ENCODE data around the gene DGKB. TPM values are rescaled to one million over a fixed set of nuclear protein-coding genes. Genes with fewer than 3 reads are reported as not detected.

Gene DGKB
- total and polyA plus RNA-seq, 2 experiments from 2014 or later: 0.28 to 1.7 TPM

GRCh38 chr7:14924398-14924797, 21.8 kb upstream of the DGKB start:
- Histone ChIP-seq H3K27me3 (no peaks in the 10 kb centered on the region), H3K36me3 (replicated peaks; ENCODE audit: insufficient read depth, low read depth) (no peaks in the 10 kb centered on the region), H2AFZ (no peak overlapping the region), H3K4me3 (no peak overlapping the region), H3K4me1 (ENCODE audit: insufficient read depth) (no peaks in the 10 kb centered on the region), H3K9me2 (replicated peaks; ENCODE audit: insufficient read depth) (no peaks in the 10 kb centered on the region), H3K27ac (no peak overlapping the region), H3K79me2 (no peaks in the 10 kb centered on the region), H3K4me2 (no peak overlapping the region), H3K9me3 (ENCODE audit: low read depth) (no peaks in the 10 kb centered on the region), H4K20me1 (ENCODE audit: insufficient read depth, poor library complexity, severe bottlenecking) (no peaks in the 10 kb centered on the region)
- WGBS (ENCODE audit: low lambda C conversion rate, missing lambda C conversion rate): 88% methylated on average over 1 of the region's 1 CpG
- no peak for TF ChIP-seq EZH2phosphoT487 (IDR thresholded peaks at IDR 0.05; ENCODE audit: low read depth, severe bottlenecking, unreplicated experiment)
- no peak for TF ChIP-seq EZH2 (IDR thresholded peaks at IDR 0.05; ENCODE audit: borderline replicate concordance)
- no peak for TF ChIP-seq CTCF (IDR thresholded peaks at IDR 0.05; ENCODE audit: poor library complexity)
- DNase-seq (ENCODE audit: low spot score): no peak

- Histone ChIP-seq H3K4me2 (no peak overlapping the region), H2AFZ (no peak overlapping the region), H3K9me2 (replicated peaks; ENCODE audit: insufficient read depth) (no peaks in the 10 kb centered on the region), H3K79me2 (no peaks in the 10 kb centered on the region), H4K20me1 (ENCODE audit: insufficient read depth, poor library complexity, severe bottlenecking) (no peaks in the 10 kb centered on the region), H3K27me3 (no peaks in the 10 kb centered on the region), H3K4me3 (no peak overlapping the region), H3K4me1 (ENCODE audit: insufficient read depth) (no peaks in the 10 kb centered on the region), H3K27ac (no peak overlapping the region), H3K36me3 (replicated peaks; ENCODE audit: insufficient read depth, low read depth) (no peaks in the 10 kb centered on the region), H3K9me3 (ENCODE audit: low read depth) (no peaks in the 10 kb centered on the region)
- TF ChIP-seq EZH2 (IDR thresholded peaks at IDR 0.05; ENCODE audit: borderline replicate concordance) (no peak), EZH2phosphoT487 (IDR thresholded peaks at IDR 0.05; ENCODE audit: low read depth, severe bottlenecking, unreplicated experiment) (no peak), CTCF (IDR thresholded peaks at IDR 0.05; ENCODE audit: poor library complexity) (no peak)
- DNase-seq (ENCODE audit: low spot score): no peak
Observed at GRCh38 chr7:14911077-14911476, 8.5 kb upstream of the DGKB start.

- H3K4me3 ChIP-seq: no peak overlapping the region
- no peak for TF ChIP-seq EZH2phosphoT487 (IDR thresholded peaks at IDR 0.05; ENCODE audit: low read depth, severe bottlenecking, unreplicated experiment)
- no peak for TF ChIP-seq EZH2 (IDR thresholded peaks at IDR 0.05; ENCODE audit: borderline replicate concordance)
- no peak for TF ChIP-seq CTCF (IDR thresholded peaks at IDR 0.05; ENCODE audit: poor library complexity)
- H4K20me1 ChIP-seq (ENCODE audit: insufficient read depth, poor library complexity, severe bottlenecking): no peaks in the 10 kb centered on the region
- H3K9me3 ChIP-seq (ENCODE audit: low read depth): no peaks in the 10 kb centered on the region
- H3K9me2 ChIP-seq (replicated peaks; ENCODE audit: insufficient read depth): no peaks in the 10 kb centered on the region
- no peaks in the 10 kb centered on the region for H3K36me3 ChIP-seq (replicated peaks; ENCODE audit: insufficient read depth, low read depth)
- no peaks in the 10 kb centered on the region for H3K4me1 ChIP-seq (ENCODE audit: insufficient read depth)
- no peak overlapping the region for H2AFZ ChIP-seq
- no peaks in the 10 kb centered on the region for H3K79me2 ChIP-seq
- peaks cover 2% of the 10 kb centered on the region for H3K27me3 ChIP-seq
- H3K27ac ChIP-seq: no peak overlapping the region
- no peak overlapping the region for H3K4me2 ChIP-seq
- DNase-seq (ENCODE audit: low spot score): no peak
Observed at GRCh38 chr7:14908697-14909096, 6.1 kb upstream of the DGKB start.

GRCh38 chr7:14905764-14906163, 3.2 kb upstream of the DGKB start:
- no peaks in the 10 kb centered on the region for H3K79me2 ChIP-seq

More at GRCh38 chr7:14905764-14906163, 3.2 kb upstream of the DGKB start:
- H3K4me3 ChIP-seq: no peak overlapping the region
- H3K27me3 ChIP-seq: peaks cover 20% of the 10 kb centered on the region
- no peak overlapping the region for H3K4me2 ChIP-seq
- no peaks in the 10 kb centered on the region for H3K4me1 ChIP-seq (ENCODE audit: insufficient read depth)
- no peaks in the 10 kb centered on the region for H3K9me3 ChIP-seq (ENCODE audit: low read depth)
- no peak overlapping the region for H3K27ac ChIP-seq
- no peaks in the 10 kb centered on the region for H3K36me3 ChIP-seq (replicated peaks; ENCODE audit: insufficient read depth, low read depth)
- no peaks in the 10 kb centered on the region for H3K9me2 ChIP-seq (replicated peaks; ENCODE audit: insufficient read depth)
- H2AFZ ChIP-seq: no peak overlapping the region
- TF ChIP-seq CTCF (IDR thresholded peaks at IDR 0.05; ENCODE audit: poor library complexity) (no peak), EZH2 (IDR thresholded peaks at IDR 0.05; ENCODE audit: borderline replicate concordance) (no peak), EZH2phosphoT487 (IDR thresholded peaks at IDR 0.05; ENCODE audit: low read depth, severe bottlenecking, unreplicated experiment) (no peak)
- DNase-seq (ENCODE audit: low spot score): no peak
- no peaks in the 10 kb centered on the region for H4K20me1 ChIP-seq (ENCODE audit: insufficient read depth, poor library complexity, severe bottlenecking)
- 65% methylated on average over 4 of the region's 4 CpGs for WGBS (ENCODE audit: low lambda C conversion rate, missing lambda C conversion rate)
